Heart right ventricle (tissue), 16 donors: ENCODE measurements around the gene KRT77. TPM values are rescaled to one million over a fixed set of nuclear protein-coding genes. Genes with fewer than 3 reads are reported as not detected.

Experiments used
- ATAC-seq, 8 donors: fragments of 200-7000 bp; cut with Tn5 transposase; one replicate each; pipeline ENCODE4 v1.9.1; 2020; ENCODE audit warnings: mild to moderate bottlenecking in 8 of 8, moderate library complexity in 8 of 8, moderate number of reproducible peaks in 1 of 8
- DNase-seq, 2 donors: peaks; one replicate each; pipeline ENCODE4 v3.0.0-alpha.2; 2020
- H3K27ac ChIP-seq, 10 donors: fragments of 200-600 bp; sonication (generic) in 2 of 10; one replicate each; pipeline versions ENCODE4 v1.5.0 to v1.8.0; 2020 to 2022; ENCODE audit warnings: mild to moderate bottlenecking in 3 of 10
- H3K27me3 ChIP-seq, 7 donors: fragments of 200-600 bp; one replicate each; pipeline ENCODE4 v1.8.0; 2021 to 2022; ENCODE audit warnings: mild to moderate bottlenecking in 2 of 7
- H3K36me3 ChIP-seq, 9 donors: fragments of 200-600 bp; sonication (generic) in 1 of 9; one replicate each; pipeline versions ENCODE4 v1.5.0 to v1.8.0; 2020 to 2022; ENCODE audit warnings: mild to moderate bottlenecking in 2 of 9
- H3K4me1 ChIP-seq, 9 donors: fragments of 200-600 bp; sonication (generic) in 1 of 9; one replicate each; pipeline versions ENCODE4 v1.5.0 to v1.8.0; 2020 to 2022; ENCODE audit warnings: mild to moderate bottlenecking in 4 of 9
- H3K4me3 ChIP-seq, 10 donors: fragments of 200-600 bp; sonication (generic) in 2 of 10; one replicate each; pipeline versions ENCODE4 v1.5.0 to v1.8.0; 2020 to 2022; ENCODE audit warnings: mild to moderate bottlenecking in 7 of 10, moderate library complexity in 2 of 10
- H3K9me3 ChIP-seq, 11 donors: fragments of 200-600 bp in 10 of 11; sonication (generic) in 2 of 11; one replicate each; pipeline versions ENCODE4 v1.5.0 to v1.8.0; 2013 to 2022; ENCODE audit warnings: mild to moderate bottlenecking in 2 of 11, control low read depth in 1 of 11, moderate library complexity in 1 of 11
- WGBS, 2 donors: extraction: QIAGEN DNeasy Blood & Tissue Kit; methylation state at CpG; one replicate each; pipeline ENCODE4 v1.1.7; 2013; ENCODE audit warnings: inconsistent platforms in 1 of 2; 5-methylcytosine and 5-hydroxymethylcytosine counted together
- intact Hi-C, 10 donors: fragments of 100-400 bp; cut with DNase I; formaldehyde crosslinking; loops; one replicate each; pipeline versions ENCODE4 v1.11.1 to v1.14.2; 2022
- polyA plus RNA-seq, 2 donors: library from polyadenylated mRNA; stranded (reverse); fragments of 200-250 nt; gene quantifications; one replicate each; pipeline ENCODE4 v1.2.3, GENCODE V29; 2013
- total RNA-seq, 10 donors: library from RNA; stranded (reverse); fragmentation: NEBNext Ultra II Directional in 3 of 10; extraction: Animal tissue kit (Norgen Biotek cat#: 25700) in 3 of 10; gene quantifications; one replicate each; pipeline versions ENCODE4 v1.2.1 to v1.2.4, GENCODE V29; 2021 to 2023
- TF ChIP-seq, protein P1 (sequence below), 9 donors: fragments of 200-600 bp; sonication (generic) in 2 of 9; IDR thresholded peaks; one replicate each; pipeline versions ENCODE4 v1.5.0 to v1.8.0; 2021 to 2022; ENCODE audit warnings: antibody characterized with exemption in 9 of 9, mild to moderate bottlenecking in 5 of 9, moderate library complexity in 1 of 9
- donor health status: Arrhythmogenic right ventricular cardiomyopathy.
- donor health status: ischemic (EF 13 %, LVEDD 7.1; RV severe dilation, severe dysfunction).
- donor health status: healthy with polysubstance abuse.
- donor health status: DM: no; HTN: yes; CAD: no.
- donor health status: DM: no; HTN: no; CAD: no.
- donor health status: ischemic (EF 25% LVEDD 6.9; RV normal size, moderate dysfunction).
- donor health status: ischemic (EF 25% LVEDD 5.7; RV mildly dilated, moderate dysfunction).
- donor health status: healthy.
- donor health status: DM: yes; HTN: yes; CAD: no.
- donor health status: Ischemic cardiomyopathy.
- donor health status: ischemic (EF 35%, LVEDD 5.7; RV mildly dilated, moderate dysfunction).
- donor health status: nonischemic (EF 11% LVEDD 7.7; RV severe dilation, severe dysfunction).
- donor health status: DM: yes; HTN: yes; CAD: no.
- donor health status: PGD.
- donor health status: ischemic (EF 29% LVEDD 5.4; RV normal size, mild dysfunction).
- donor health status: nonischemic (EF 23%, LVEDD 6.1; RV moderate dilation, normal function).

KRT77 gene
- total and polyA plus RNA-seq, 12 donors: 0.08 TPM; not detected in 11

DNA sequence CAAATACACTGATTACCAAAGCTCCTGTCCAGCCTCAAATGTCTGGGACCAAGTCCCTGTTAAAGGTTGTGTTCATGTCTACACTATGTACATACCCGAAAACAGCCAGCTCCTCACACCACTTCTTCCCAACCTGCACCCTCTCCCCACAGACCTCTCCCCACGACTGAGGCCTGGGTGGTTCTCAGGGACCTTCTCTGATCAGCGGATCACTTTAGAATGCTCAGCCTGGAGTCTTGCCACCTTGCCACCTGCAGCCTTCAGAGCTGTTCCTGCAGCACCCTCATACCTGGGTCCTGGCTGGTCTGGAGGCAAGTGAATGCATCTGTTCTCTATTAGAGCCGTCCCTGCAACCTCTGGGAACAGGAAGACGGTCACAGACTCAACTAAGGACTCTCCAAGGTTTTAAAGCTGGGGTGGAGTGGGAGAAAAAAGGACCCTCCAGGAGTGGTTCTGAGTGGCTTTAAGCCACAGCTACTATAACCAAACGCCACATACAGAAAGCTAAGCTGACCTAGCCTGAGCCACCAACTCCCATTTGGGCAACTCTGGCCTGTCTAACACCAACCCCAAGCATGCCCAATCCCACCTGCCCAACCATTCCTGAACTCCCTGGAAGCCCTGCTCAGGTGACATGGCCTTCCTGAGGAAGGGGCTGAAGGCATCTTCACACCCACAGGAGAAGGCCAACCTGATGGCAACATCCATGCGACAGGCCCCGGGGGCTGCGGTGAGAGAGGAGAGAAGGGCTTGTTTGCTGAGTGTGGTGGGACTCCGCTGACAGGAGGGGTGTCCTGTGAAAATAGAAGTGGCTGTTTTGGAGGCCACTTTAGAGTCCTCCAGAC, 59.9 kb downstream of the KRT77 start:
- 89 to 91% methylated on average over 10 of the region's 10 CpGs for WGBS, 2 donors
- ATAC-seq: no peak

DNA sequence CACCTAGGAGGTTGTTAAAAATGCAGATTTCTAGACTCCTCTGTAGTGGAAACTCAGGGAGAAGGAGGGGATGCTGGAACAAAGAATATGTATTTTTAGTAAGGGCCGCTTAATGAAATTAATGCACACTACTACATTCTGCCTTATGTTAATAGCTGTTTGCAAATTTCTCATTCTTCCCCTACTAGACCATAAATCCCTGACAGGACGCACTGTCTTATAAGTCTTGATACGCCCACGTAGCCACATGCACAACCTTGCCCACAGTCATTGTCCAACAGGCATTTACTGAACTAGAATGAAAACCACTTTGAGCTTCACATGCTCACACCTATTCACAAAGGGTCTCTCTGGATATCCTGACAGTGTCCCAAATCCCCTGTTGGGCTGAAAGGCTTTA, 61.9 kb downstream of the KRT77 start:
- DNase-seq (no peak), ATAC-seq (no peak)
- no peak overlapping the region for H3K4me3 ChIP-seq
- no peak overlapping the region for H3K27ac ChIP-seq
- intact Hi-C loops: no loop called here
- no peaks in the 10 kb centered on the region for H3K36me3 ChIP-seq
- 71 to 77% methylated on average over 4 of the region's 4 CpGs for WGBS, 2 donors
- TF ChIP-seq, protein P1, sequence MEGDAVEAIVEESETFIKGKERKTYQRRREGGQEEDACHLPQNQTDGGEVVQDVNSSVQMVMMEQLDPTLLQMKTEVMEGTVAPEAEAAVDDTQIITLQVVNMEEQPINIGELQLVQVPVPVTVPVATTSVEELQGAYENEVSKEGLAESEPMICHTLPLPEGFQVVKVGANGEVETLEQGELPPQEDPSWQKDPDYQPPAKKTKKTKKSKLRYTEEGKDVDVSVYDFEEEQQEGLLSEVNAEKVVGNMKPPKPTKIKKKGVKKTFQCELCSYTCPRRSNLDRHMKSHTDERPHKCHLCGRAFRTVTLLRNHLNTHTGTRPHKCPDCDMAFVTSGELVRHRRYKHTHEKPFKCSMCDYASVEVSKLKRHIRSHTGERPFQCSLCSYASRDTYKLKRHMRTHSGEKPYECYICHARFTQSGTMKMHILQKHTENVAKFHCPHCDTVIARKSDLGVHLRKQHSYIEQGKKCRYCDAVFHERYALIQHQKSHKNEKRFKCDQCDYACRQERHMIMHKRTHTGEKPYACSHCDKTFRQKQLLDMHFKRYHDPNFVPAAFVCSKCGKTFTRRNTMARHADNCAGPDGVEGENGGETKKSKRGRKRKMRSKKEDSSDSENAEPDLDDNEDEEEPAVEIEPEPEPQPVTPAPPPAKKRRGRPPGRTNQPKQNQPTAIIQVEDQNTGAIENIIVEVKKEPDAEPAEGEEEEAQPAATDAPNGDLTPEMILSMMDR (IDR thresholded peaks at IDR 0.05): no peak
- H3K9me3 ChIP-seq: no peaks in the 10 kb centered on the region
- H3K27me3 ChIP-seq: peaks cover 0 to 40% (median 26%) of the 10 kb centered on the region in 7 donors
- no peaks in the 10 kb centered on the region for H3K4me1 ChIP-seq

More for the DNA sequence above, 59.9 kb downstream of the KRT77 start:
- Histone ChIP-seq H3K27ac (no peak overlapping the region), H3K4me1 (no peaks in the 10 kb centered on the region), H3K4me3 (no peak overlapping the region), H3K36me3 (no peaks in the 10 kb centered on the region), H3K27me3 (peaks cover 0 to 37% (median 23%) of the 10 kb centered on the region in 7 donors), H3K9me3 (no peaks in the 10 kb centered on the region)
- DNase-seq: no peak
- TF ChIP-seq, protein P1 (IDR thresholded peaks at IDR 0.05): no peak
- intact Hi-C loops: no loop called here

Other genes starting within 250 kb of the KRT77 start
- gene KRT6C, start 229.7 kb downstream of the KRT77 start, total RNA-seq: not detected
- under 1 TPM in 1 of 2 donors, not detected in 1; 0.06 TPM for gene KRT6C, start 229.7 kb downstream of the KRT77 start, polyA plus RNA-seq
- gene KRT6A, start 210.3 kb downstream of the KRT77 start, total RNA-seq: under 1 TPM in 1 of 10 donors, not detected in 9; 0.21 TPM
- 1 to 10 TPM in 1 of 2 donors, not detected in 1; 1.1 TPM for gene KRT6A, start 210.3 kb downstream of the KRT77 start, polyA plus RNA-seq
- 1 to 10 TPM in 1 of 10 donors, under 1 TPM in 2, not detected in 7; 0.25 to 1.5 (median 0.45) TPM for gene KRT5, start 183.1 kb downstream of the KRT77 start, total RNA-seq
- gene KRT5, start 183.1 kb downstream of the KRT77 start, polyA plus RNA-seq: under 1 TPM in 1 of 2 donors, not detected in 1; 0.90 TPM
- gene KRT71, start 150.4 kb downstream of the KRT77 start, total RNA-seq: not detected
- gene KRT71, start 150.4 kb downstream of the KRT77 start, polyA plus RNA-seq: not detected
- under 1 TPM in 1 of 10 donors, not detected in 9; 0.62 TPM for gene KRT74, start 129.7 kb downstream of the KRT77 start, total RNA-seq
- gene KRT74, start 129.7 kb downstream of the KRT77 start, polyA plus RNA-seq: not detected
- gene KRT72, start 102.1 kb downstream of the KRT77 start, total RNA-seq: under 1 TPM in 1 of 10 donors, not detected in 9; 0.15 TPM
- not detected for gene KRT72, start 102.1 kb downstream of the KRT77 start, polyA plus RNA-seq
- not detected for gene KRT73, start 85.0 kb downstream of the KRT77 start, total RNA-seq
- gene KRT73, start 85.0 kb downstream of the KRT77 start, polyA plus RNA-seq: not detected
- not detected for gene KRT2, start 51.3 kb downstream of the KRT77 start, total RNA-seq
- gene KRT2, start 51.3 kb downstream of the KRT77 start, polyA plus RNA-seq: not detected
- not detected for gene KRT1, start 23.1 kb downstream of the KRT77 start, total RNA-seq
- gene KRT1, start 23.1 kb downstream of the KRT77 start, polyA plus RNA-seq: not detected
- gene KRT76, start 73.8 kb upstream of the KRT77 start, total RNA-seq: not detected
- not detected for gene KRT76, start 73.8 kb upstream of the KRT77 start, polyA plus RNA-seq
- gene KRT3, start 92.6 kb upstream of the KRT77 start, total RNA-seq: not detected
- not detected for gene KRT3, start 92.6 kb upstream of the KRT77 start, polyA plus RNA-seq
- not detected for gene KRT4, start 110.6 kb upstream of the KRT77 start, total RNA-seq
- gene KRT4, start 110.6 kb upstream of the KRT77 start, polyA plus RNA-seq: 1 to 10 TPM in 1 of 2 donors, not detected in 1; 2.5 TPM
- not detected for gene KRT79, start 130.8 kb upstream of the KRT77 start, total RNA-seq
- gene KRT79, start 130.8 kb upstream of the KRT77 start, polyA plus RNA-seq: under 1 TPM in 1 of 2 donors, not detected in 1; 0.30 TPM
- not detected for gene KRT78, start 145.5 kb upstream of the KRT77 start, total RNA-seq
- under 1 TPM in 1 of 2 donors, not detected in 1; 0.07 TPM for gene KRT78, start 145.5 kb upstream of the KRT77 start, polyA plus RNA-seq
- 100 to 1,000 TPM in 6 of 10 donors, 10 to 100 TPM in 4; 52.1 to 150 (median 109) TPM for gene KRT8, start 201.6 kb upstream of the KRT77 start, total RNA-seq
- gene KRT8, start 201.6 kb upstream of the KRT77 start, polyA plus RNA-seq: 100 to 1,000 TPM; 153 to 161 TPM
- gene KRT18, start 245.6 kb upstream of the KRT77 start, total RNA-seq: 10 to 100 TPM in 1 of 10 donors, 1 to 10 TPM in 9; 2.8 to 20.9 (median 6.4) TPM
- 10 to 100 TPM in 1 of 2 donors, 1 to 10 TPM in 1; 7.8 to 13.1 TPM for gene KRT18, start 245.6 kb upstream of the KRT77 start, polyA plus RNA-seq